Esophagus (tissue), 2 donors: Measurements from ENCODE around the gene NRIP1. TPM values are rescaled to one million over a fixed set of nuclear protein-coding genes. Genes with fewer than 3 reads are reported as not detected.
"Not testable (repeated sequence)": the region's sequence is repeated elsewhere in the genome, so short reads cannot be mapped to it uniquely, and the experiment has no call there.

Source experiments
- H3K27ac ChIP-seq, 2 donors: one replicate each; pipeline ENCODE4 v1.5.1; 2013; ENCODE audit warnings: low read depth in 2 of 2, mild to moderate bottlenecking in 2 of 2, inconsistent platforms in 1 of 2, low read length in 1 of 2, moderate library complexity in 1 of 2
- H3K27me3 ChIP-seq, 2 donors: one replicate each; pipeline ENCODE4 v1.6.1; 2013; ENCODE audit warnings: low read length in 2 of 2, control low read depth in 1 of 2, mild to moderate bottlenecking in 1 of 2; ENCODE audit not compliant: insufficient read depth in 2 of 2, control insufficient read depth in 1 of 2
- H3K36me3 ChIP-seq, 2 donors: one replicate each; pipeline ENCODE4 v1.6.1; 2013; ENCODE audit warnings: low read length in 1 of 2; ENCODE audit not compliant: control insufficient read depth in 2 of 2, insufficient read depth in 2 of 2
- H3K4me1 ChIP-seq, 2 donors: one replicate each; pipeline ENCODE4 v1.6.1; 2013; ENCODE audit warnings: low read length in 1 of 2; ENCODE audit not compliant: control insufficient read depth in 2 of 2, insufficient read depth in 2 of 2
- H3K4me3 ChIP-seq, 2 donors: one replicate each; pipeline ENCODE4 v1.5.1; 2013; ENCODE audit warnings: low read length in 2 of 2, mild to moderate bottlenecking in 2 of 2, low read depth in 1 of 2, moderate library complexity in 1 of 2
- H3K9me3 ChIP-seq, 2 donors: one replicate each; pipeline ENCODE4 v1.6.1; 2013; ENCODE audit warnings: mild to moderate bottlenecking in 2 of 2, low read depth in 1 of 2, low read length in 1 of 2, moderate library complexity in 1 of 2; ENCODE audit not compliant: control insufficient read depth in 2 of 2, insufficient read depth in 1 of 2
- WGBS, 2 donors: extraction: QIAGEN DNeasy Blood & Tissue Kit; methylation state at CpG; one replicate each; pipeline ENCODE4 v1.1.7; 2013; 5-methylcytosine and 5-hydroxymethylcytosine counted together
- polyA plus RNA-seq, 2 donors: library from polyadenylated mRNA; stranded (reverse); fragments of 200-250 nt; gene quantifications; one replicate each; pipeline ENCODE4 v1.2.3, GENCODE V29; 2013
- donor health status: healthy with polysubstance abuse.
- donor health status: Bipolar disorder and iron deficiency.

NRIP1 gene
- polyA plus RNA-seq, 2 donors, result 3.5 to 4.3 TPM

DNA sequence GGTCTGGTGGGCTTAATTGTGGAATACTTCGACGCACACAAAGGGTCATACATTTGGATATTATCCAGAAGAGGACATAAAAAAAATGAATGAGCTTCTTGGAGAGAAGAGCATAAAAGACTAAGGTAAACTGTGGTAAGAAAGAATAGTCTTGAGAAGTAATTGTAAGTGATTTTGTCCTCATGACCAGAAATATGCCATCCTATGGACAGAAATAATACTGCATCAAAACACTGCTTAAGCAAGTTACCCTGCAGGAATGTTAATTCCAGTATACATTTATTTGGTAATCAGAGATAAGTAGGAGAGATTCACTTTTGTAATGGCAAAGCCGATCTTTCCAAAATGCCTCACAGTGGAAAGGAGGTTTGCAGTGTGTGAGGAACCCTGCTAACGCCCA lies 111.9 kb downstream of the NRIP1 start:
- no peaks in the 10 kb centered on the region for H3K27me3 ChIP-seq
- H3K9me3 ChIP-seq, result no peaks in the 10 kb centered on the region
- WGBS, 2 donors, result 96 to 99% methylated on average over 4 of the region's 4 CpGs
- H3K36me3 ChIP-seq, result no peaks in the 10 kb centered on the region
- H3K4me1 ChIP-seq, result no peaks in the 10 kb centered on the region
- no peak overlapping the region for H3K4me3 ChIP-seq
- no peak overlapping the region for H3K27ac ChIP-seq

GRCh38 chr21:14949603-14950002 lies 115.2 kb downstream of the NRIP1 start:
- no peak overlapping the region for H3K4me3 ChIP-seq
- 81 to 90% methylated on average over 4 of the region's 4 CpGs for WGBS, 2 donors
- H3K9me3 ChIP-seq, result no peaks in the 10 kb centered on the region
- H3K27ac ChIP-seq, result no peak overlapping the region
- no peaks in the 10 kb centered on the region for H3K27me3 ChIP-seq
- H3K36me3 ChIP-seq, result no peaks in the 10 kb centered on the region
- H3K4me1 ChIP-seq, result no peaks in the 10 kb centered on the region

DNA sequence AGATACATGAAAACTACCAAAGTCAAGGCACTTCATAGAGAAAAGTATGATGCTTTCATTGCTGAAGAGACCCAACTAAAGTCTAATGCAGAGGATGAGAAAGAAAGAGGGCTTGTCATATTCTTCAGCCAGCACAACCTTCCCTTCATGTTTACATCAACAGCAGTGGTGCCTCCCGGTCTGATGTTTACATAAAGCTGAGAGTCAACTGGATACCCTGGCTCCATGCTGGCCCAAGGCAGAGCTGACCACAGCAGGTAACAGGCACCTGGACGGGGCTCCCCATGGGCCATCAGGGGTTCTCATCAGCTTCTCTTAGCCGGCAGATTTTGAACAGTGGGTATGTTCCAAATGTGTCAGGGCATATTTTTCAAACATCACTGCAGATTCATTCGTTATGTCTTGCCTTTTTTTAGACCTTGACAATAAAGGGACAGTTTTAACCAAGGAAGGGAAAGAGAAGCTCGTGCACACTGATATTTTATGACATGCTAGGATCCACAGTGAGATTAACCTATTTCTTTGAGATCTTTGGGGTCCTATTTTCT lies 117.1 kb downstream of the NRIP1 start:
- H3K4me3 ChIP-seq, result no peak overlapping the region
- 69 to 72% methylated on average over 5 of the region's 5 CpGs for WGBS, 2 donors
- no peaks in the 10 kb centered on the region for H3K36me3 ChIP-seq
- no peaks in the 10 kb centered on the region for H3K27me3 ChIP-seq
- H3K4me1 ChIP-seq, result no peaks in the 10 kb centered on the region
- H3K9me3 ChIP-seq, result no peaks in the 10 kb centered on the region
- no peak overlapping the region for H3K27ac ChIP-seq

GRCh38 chr21:14945176-14945575 lies 119.6 kb downstream of the NRIP1 start:
- WGBS, 2 donors, result 61 to 74% methylated on average over 3 of the region's 3 CpGs
- H3K27me3 ChIP-seq, result no peaks in the 10 kb centered on the region
- H3K27ac ChIP-seq, result no peak overlapping the region
- no peak overlapping the region for H3K4me3 ChIP-seq
- H3K4me1 ChIP-seq, result no peaks in the 10 kb centered on the region
- H3K36me3 ChIP-seq, result no peaks in the 10 kb centered on the region
- H3K9me3 ChIP-seq, result no peaks in the 10 kb centered on the region

GRCh38 chr21:14943616-14944015 lies 121.2 kb downstream of the NRIP1 start:
- Histone ChIP-seq H3K27ac (no peak overlapping the region), H3K36me3 (no peaks in the 10 kb centered on the region), H3K4me3 (no peak overlapping the region), H3K9me3 (peaks cover 0 to 4% of the 10 kb centered on the region in 2 donors), H3K4me1 (no peaks in the 10 kb centered on the region), H3K27me3 (no peaks in the 10 kb centered on the region)
- 84 to 86% methylated on average over 3 of the region's 3 CpGs for WGBS, 2 donors

DNA sequence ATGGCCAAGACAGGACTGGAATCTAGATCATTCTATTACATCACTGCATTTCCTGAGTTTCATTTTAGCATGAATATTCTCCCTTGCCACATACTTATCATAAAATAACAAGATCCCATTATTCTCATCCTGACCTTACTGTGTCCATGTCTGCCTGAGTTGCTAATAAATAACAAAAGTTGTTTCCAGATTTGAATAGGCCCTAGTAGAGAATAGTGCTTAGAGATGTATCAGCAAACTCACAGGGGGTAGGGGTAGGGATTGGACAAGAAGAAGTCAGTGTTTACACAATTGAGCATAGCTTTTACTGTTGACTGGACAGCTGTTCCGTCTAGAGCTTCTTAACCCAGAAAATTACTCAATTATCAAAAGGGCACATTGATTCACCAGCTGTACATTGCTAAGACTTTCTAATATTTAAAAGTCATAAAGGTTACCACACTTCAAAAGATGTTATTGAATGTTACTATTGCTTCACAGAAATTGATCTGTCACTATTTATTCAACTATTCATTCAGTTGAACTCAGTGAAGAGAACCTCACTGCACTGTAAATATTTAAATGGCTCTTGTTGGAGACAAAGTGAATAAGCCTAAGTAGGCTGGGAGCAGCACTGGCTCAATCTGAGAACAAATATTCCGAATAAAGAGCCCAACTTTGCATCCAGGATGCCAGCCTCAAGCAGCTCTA lies 121.9 kb downstream of the NRIP1 start:
- Histone ChIP-seq H3K4me1 (no peaks in the 10 kb centered on the region), H3K27me3 (no peaks in the 10 kb centered on the region), H3K9me3 (peaks cover 0 to 4% of the 10 kb centered on the region in 2 donors), H3K27ac (no peak overlapping the region), H3K4me3 (no peak overlapping the region), H3K36me3 (no peaks in the 10 kb centered on the region)
- 56 to 68% methylated on average over 2 of the region's 2 CpGs for WGBS, 2 donors

DNA sequence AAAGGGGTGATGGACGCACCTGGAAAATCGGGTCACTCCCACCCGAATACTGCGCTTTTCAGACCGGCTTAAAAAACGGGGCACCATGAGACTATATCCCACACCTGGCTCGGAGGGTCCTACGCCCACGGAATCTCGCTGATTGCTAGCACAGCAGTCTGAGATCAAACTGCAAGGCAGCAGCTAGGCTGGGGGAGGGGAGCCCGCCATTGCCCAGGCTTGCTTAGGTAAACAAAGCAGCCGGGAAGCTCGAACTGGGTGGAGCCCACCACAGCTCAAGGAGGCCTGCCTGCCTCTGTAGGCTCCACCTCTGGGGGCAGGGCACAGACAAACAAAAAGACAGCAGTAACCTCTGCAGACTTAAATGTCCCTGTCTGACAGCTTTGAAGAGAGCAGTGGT lies 137.5 kb downstream of the NRIP1 start:
- not testable (repeated sequence) for H3K27me3 ChIP-seq, H3K4me1 ChIP-seq, H3K36me3 ChIP-seq, H3K9me3 ChIP-seq, H3K27ac ChIP-seq, H3K4me3 ChIP-seq
- WGBS, 2 donors, result 70 to 83% methylated on average over 10 to 13 of the region's 13 CpGs

DNA sequence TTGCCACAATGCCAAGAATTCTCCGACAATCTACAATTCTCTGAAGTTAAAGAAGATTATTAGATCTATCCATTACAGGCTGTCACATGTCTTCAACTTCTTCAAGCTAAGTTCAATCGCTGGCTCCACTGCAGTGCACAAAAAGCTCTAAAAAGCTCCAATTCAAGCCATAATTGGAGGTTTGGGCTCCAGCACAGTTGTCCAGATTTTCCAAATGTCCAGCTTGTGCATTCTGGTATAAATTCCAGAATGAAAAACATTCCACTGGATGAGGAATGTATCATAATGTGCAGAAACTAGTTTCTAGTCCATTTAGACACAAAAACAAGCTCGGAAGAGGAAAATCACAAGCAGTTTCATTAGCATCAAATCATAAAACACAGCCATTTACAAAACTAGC lies 138.6 kb downstream of the NRIP1 start:
- no peak overlapping the region for H3K4me3 ChIP-seq
- H3K36me3 ChIP-seq, result no peaks in the 10 kb centered on the region
- 52 to 71% methylated on average over 3 of the region's 3 CpGs for WGBS, 2 donors
- H3K27ac ChIP-seq, result no peak overlapping the region
- no peaks in the 10 kb centered on the region for H3K9me3 ChIP-seq
- H3K4me1 ChIP-seq, result no peaks in the 10 kb centered on the region
- no peaks in the 10 kb centered on the region for H3K27me3 ChIP-seq

GRCh38 chr21:14923468-14923867 lies 141.3 kb downstream of the NRIP1 start:
- Histone ChIP-seq H3K4me3 (no peak overlapping the region), H3K4me1 (no peaks in the 10 kb centered on the region), H3K27ac (no peak overlapping the region), H3K36me3 (no peaks in the 10 kb centered on the region), H3K27me3 (no peaks in the 10 kb centered on the region), H3K9me3 (no peaks in the 10 kb centered on the region)
- 59 to 68% methylated on average over 1 of the region's 1 CpG for WGBS, 2 donors

DNA sequence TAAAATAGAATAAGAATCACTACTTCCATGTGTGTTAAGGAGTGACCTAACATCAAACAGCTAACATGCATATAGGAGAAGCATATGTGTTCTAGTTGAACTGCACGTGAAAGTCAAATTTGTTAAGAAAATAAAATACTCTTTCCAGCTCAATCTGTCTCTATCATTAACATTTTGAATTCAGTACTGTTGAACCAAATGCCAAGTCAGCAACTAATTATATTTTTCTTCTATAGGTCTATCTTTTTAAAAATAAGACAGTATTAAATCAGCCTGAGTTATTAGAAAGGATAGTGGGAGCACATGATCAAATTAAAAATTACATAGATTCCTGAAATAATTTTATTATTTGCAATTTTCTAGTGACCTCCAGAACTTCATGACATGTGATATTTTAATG lies 141.8 kb downstream of the NRIP1 start:
- H3K27ac ChIP-seq, result no peak overlapping the region
- 84 to 92% methylated on average over 1 of the region's 1 CpG for WGBS, 2 donors
- H3K4me3 ChIP-seq, result no peak overlapping the region

More for the DNA sequence above, 141.8 kb downstream of the NRIP1 start:
- H3K9me3 ChIP-seq, result no peaks in the 10 kb centered on the region
- H3K36me3 ChIP-seq, result no peaks in the 10 kb centered on the region
- H3K27me3 ChIP-seq, result no peaks in the 10 kb centered on the region
- H3K4me1 ChIP-seq, result no peaks in the 10 kb centered on the region
